Kidney epithelial cell (primary cell): Measurements from ENCODE around the gene SLC22A3. TPM values are rescaled to one million over a fixed set of nuclear protein-coding genes. Genes with fewer than 3 reads are reported as not detected.

Source experiments
- DNase-seq: peaks from one replicate; pipeline ENCODE4 v3.0.0-alpha.2; 2010; ENCODE audit warnings: low read depth
- H3K27me3 ChIP-seq: 2 replicates; pipeline ENCODE4 v1.6.0; 2011; ENCODE audit warnings: low read length; ENCODE audit not compliant: control insufficient read depth, insufficient read depth
- H3K36me3 ChIP-seq: 2 replicates; pipeline ENCODE4 v1.5.1; 2011; ENCODE audit warnings: low read length; ENCODE audit not compliant: control insufficient read depth, insufficient read depth
- H3K4me3 ChIP-seq: 2 replicates; pipeline ENCODE4 v1.5.1; 2011; ENCODE audit warnings: low read depth, mild to moderate bottlenecking, control low read depth, low read length
- CTCF ChIP-seq: IDR thresholded peaks from 2 replicates; pipeline ENCODE4 v1.5.1; 2011; ENCODE audit warnings: mild to moderate bottlenecking, moderate library complexity, low read length, control low read depth, inconsistent platforms; ENCODE audit not compliant: insufficient read depth, poor library complexity, severe bottlenecking
- total RNA-seq: library from RNA; depleted of rRNA; stranded (reverse); fragments of >200 nt; gene quantifications from 2 replicates; pipeline ENCODE4 v1.2.3, GENCODE V29; 2015

The SLC22A3 gene
- total RNA-seq, 1 donor from 2014 or later = 5.8 TPM

GRCh38 chr6:160435935-160436334 lies 87.8 kb downstream of the SLC22A3 start:
- DNase-seq = no peak
- TF ChIP-seq CTCF = no peak
- H3K27me3 ChIP-seq = no peaks in the 10 kb centered on the region
- no peaks in the 10 kb centered on the region for H3K36me3 ChIP-seq
- H3K4me3 ChIP-seq = no peak overlapping the region

GRCh38 chr6:160437154-160437553 lies 89.0 kb downstream of the SLC22A3 start:
- Histone ChIP-seq H3K36me3 (no peaks in the 10 kb centered on the region), H3K27me3 (no peaks in the 10 kb centered on the region), H3K4me3 (no peak overlapping the region)
- no peak for DNase-seq
- TF ChIP-seq CTCF = no peak

GRCh38 chr6:160437775-160438174 lies 89.6 kb downstream of the SLC22A3 start:
- TF ChIP-seq CTCF = no peak
- H3K36me3 ChIP-seq = no peaks in the 10 kb centered on the region
- H3K27me3 ChIP-seq = no peaks in the 10 kb centered on the region
- DNase-seq = no peak
- H3K4me3 ChIP-seq = no peak overlapping the region

- no peak for TF ChIP-seq CTCF
- no peaks in the 10 kb centered on the region for H3K36me3 ChIP-seq
- no peak overlapping the region for H3K4me3 ChIP-seq
- no peak for DNase-seq
- no peaks in the 10 kb centered on the region for H3K27me3 ChIP-seq
Observed at GRCh38 chr6:160438481-160438880, 90.3 kb downstream of the SLC22A3 start.

- DNase-seq = no peak
- no peak overlapping the region for H3K4me3 ChIP-seq
- no peak for TF ChIP-seq CTCF
- no peaks in the 10 kb centered on the region for H3K36me3 ChIP-seq
- H3K27me3 ChIP-seq = no peaks in the 10 kb centered on the region
Observed at GRCh38 chr6:160439751-160440150, 91.6 kb downstream of the SLC22A3 start.

GRCh38 chr6:160442151-160442550 lies 94.0 kb downstream of the SLC22A3 start:
- H3K4me3 ChIP-seq = no peak overlapping the region
- no peaks in the 10 kb centered on the region for H3K27me3 ChIP-seq
- TF ChIP-seq CTCF = no peak
- DNase-seq = no peak
- no peaks in the 10 kb centered on the region for H3K36me3 ChIP-seq
